Activated CD4-positive, alpha-beta memory T cell treated with anti-CD3 and anti-CD28 coated beads for 36 hours (primary cell): ENCODE measurements around the gene IFNA2. TPM values are rescaled to one million over a fixed set of nuclear protein-coding genes. Genes with fewer than 3 reads are reported as not detected.
"Not testable (repeated sequence)": the region's sequence is repeated elsewhere in the genome, so short reads cannot be mapped to it uniquely, and the experiment has no call there.

Source experiments
- CTCF ChIA-PET: fragments of 350-600 bp; sonication (Branson Sonifier 250); formaldehyde crosslinking; loops from one replicate; lab custom pipeline; 2021; ENCODE audit warnings: antibody characterized with exemption, inconsistent platforms; lab: Charles Lee
- POLR2A ChIA-PET: fragments of 350-600 bp; sonication (Branson Sonifier 250); formaldehyde crosslinking; loops from one replicate; lab custom pipeline; 2021; ENCODE audit warnings: antibody characterized with exemption; lab: Charles Lee
- DNase-seq: peaks from one replicate; pipeline ENCODE4 v3.0.0-alpha.2; 2020
- H3K27ac Mint-ChIP-seq: one replicate; pipeline ENCODE4 v1.8.0; 2021; ENCODE audit warnings: mixed read lengths
- H3K27me3 Mint-ChIP-seq: one replicate; pipeline ENCODE4 v1.8.0; 2021; ENCODE audit warnings: mixed read lengths
- H3K36me3 Mint-ChIP-seq: one replicate; pipeline ENCODE4 v1.8.0; 2021; ENCODE audit warnings: mixed read lengths
- H3K4me1 Mint-ChIP-seq: one replicate; pipeline ENCODE4 v1.8.0; 2021; ENCODE audit warnings: low read depth, mixed read lengths
- H3K4me3 Mint-ChIP-seq: one replicate; pipeline ENCODE4 v1.8.0; 2021; ENCODE audit warnings: mild to moderate bottlenecking, mixed read lengths
- H3K9me3 Mint-ChIP-seq: one replicate; pipeline ENCODE4 v1.8.0; 2021; ENCODE audit warnings: mixed read lengths
- intact Hi-C: fragments of 100-400 bp; cut with micrococcal nuclease; formaldehyde crosslinking; loops from one replicate; pipeline ENCODE4 v1.15.1; 2023
- total RNA-seq, 2 experiments: library from RNA; stranded (reverse); gene quantifications; one replicate each; pipeline ENCODE4 v1.2.3, GENCODE V29; 2021

The IFNA2 gene
- total RNA-seq, 2 experiments from 2014 or later = not detected

DNA sequence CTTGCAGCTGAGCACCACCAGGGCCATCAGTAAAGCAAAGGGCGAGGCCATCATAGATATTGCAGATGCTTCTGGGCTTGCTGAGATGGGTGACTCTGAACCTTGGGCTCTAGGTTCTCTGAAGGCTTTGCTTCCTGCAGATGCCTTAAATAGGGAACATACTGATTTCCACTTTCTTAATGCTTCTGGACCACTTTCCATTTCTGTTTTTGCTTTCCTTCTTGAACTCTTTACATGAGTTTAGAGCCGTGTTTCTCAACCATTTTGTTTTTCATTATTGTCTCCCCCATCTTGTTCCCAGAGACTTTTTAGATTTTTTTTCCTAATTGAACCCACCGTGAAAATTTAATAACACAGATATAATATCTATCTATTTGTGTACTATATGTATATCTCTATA is 17.2 kb downstream of the IFNA2 start, which contains the start of gene IFNA13:
Gene IFNA13 (minus strand): TSS at position 101 of the 400 bp plus-strand sequence. CDS start 47 bp downstream, at position 54.
- Mint-ChIP-seq H3K4me3 (no peak within 1 kb of the TSS), H3K27ac (no peak within 1 kb of the TSS), H3K4me1 (no peaks in the 10 kb centered on the region), H3K9me3 (no peaks in the 10 kb centered on the region), H3K27me3 (peaks cover 28% of the 10 kb centered on the region), H3K36me3 (no peaks in the 10 kb centered on the region)
- ChIA-PET POLR2A (no interaction called here), CTCF (no interaction called here)
- intact Hi-C loops = no loop called here
- no peak for DNase-seq

DNA sequence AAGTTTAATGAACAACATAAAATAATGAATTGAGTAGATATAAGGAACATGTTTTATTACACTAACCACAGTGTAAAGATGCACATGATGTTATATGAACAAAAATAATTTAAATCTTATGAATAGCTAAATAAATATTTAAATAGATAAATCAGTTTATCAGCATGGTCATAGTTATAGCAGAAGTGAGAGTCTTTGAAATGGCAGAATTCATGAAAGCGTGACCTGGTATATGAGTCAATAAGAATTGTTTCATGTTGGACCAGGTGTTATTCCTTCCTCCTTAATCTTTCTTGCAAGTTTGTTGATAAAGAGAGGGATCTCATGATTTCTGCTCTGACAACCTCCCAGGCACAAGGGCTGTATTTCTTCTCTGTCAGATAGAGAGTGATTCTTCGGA is 18.0 kb downstream of the IFNA2 start:
- intact Hi-C loops, H3K9me3 Mint-ChIP-seq, H3K4me3 Mint-ChIP-seq, H3K4me1 Mint-ChIP-seq, POLR2A ChIA-PET, DNase-seq, H3K36me3 Mint-ChIP-seq, CTCF ChIA-PET, H3K27ac Mint-ChIP-seq: not testable (repeated sequence)
- peaks cover 30% of the 10 kb centered on the region for H3K27me3 Mint-ChIP-seq

DNA sequence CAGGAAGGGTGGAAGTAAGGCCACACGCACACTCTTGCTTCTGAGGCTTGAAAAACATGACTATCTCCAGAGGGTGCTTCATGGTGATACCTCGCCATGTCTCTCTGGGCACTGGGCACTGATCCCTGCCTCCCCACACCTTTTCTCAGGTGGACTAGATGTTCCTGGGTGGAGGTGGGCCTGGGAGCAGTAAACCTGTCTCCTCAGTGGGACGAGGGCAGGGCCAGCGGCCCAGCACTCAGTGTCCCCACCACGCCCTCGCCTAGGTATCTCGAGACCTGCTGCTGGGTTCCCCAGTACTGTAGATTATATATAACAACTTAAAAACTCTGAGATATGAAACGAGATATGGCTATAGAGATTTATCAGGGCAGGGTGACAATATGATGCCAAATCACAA is 22.9 kb downstream of the IFNA2 start:
- Mint-ChIP-seq H3K4me1 (peaks cover 13% of the 10 kb centered on the region), H3K27me3 (peaks cover 43% of the 10 kb centered on the region), H3K9me3 (no peaks in the 10 kb centered on the region), H3K36me3 (no peaks in the 10 kb centered on the region), H3K4me3 (no peak overlapping the region), H3K27ac (no peak overlapping the region)
- ChIA-PET CTCF (interaction anchor here (1.3 kb wide), 1 partner anchor 34 kb away, joined by 3 read pairs; no protein-coding TSS in a partner anchor), POLR2A (interaction anchor here (1.5 kb wide), 1 partner anchor 28 kb away, joined by 3 read pairs; no protein-coding TSS in a partner anchor)
- DNase-seq = no peak
- intact Hi-C loops = no loop called here

DNA sequence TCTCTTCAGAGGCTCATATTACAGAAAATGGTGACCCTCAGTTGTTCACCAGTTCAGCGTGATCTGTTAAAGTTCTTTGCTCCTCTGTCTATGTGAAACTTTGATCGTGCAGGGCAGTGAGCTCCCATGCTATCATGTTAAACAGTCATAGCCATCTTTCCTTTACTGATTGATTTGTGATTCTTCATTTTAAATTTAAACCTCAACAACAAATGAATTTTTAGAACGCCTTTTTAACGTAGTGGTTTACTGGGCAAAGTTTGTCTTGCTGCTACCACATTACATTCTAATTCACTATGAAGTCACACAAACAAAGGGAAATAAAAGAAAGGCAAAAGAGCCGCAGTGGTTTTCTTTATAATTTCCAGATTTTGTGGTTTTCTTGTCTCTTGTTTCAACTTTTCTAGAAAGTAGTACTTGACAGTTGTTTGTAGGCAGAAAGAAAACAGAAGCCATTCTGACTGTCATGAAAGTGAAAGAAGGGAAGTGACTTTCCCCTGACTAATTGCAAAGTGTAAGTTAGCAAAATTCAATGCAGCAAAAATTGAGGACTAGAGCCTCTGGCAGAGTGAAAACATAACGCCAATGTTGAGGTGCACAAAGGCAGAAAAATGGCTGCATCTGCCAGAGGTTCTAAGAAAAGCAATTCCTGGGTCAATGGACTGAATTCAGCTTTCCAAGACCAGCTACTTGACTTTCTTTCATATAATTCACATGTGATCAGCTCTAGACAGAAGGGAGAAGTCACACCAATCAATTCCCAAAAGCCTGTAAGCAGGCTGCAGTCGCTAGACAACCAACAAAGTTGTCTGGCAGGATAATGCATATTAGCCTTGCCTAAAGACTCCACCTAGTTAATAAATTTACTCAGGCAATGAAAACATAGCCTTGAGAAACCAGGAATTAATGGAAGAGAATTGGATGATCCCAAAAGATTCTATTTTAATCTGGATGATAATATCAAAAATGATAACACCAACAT is 27.4 kb downstream of the IFNA2 start:
- ChIA-PET POLR2A (no interaction called here), CTCF (interaction anchor here (0.6 to 3.1 kb wide), 6 partner anchors 20 to 76 kb away, joined by 3 to 9 read pairs (median 4); no protein-coding TSS in a partner anchor)
- Mint-ChIP-seq H3K27ac (no peak overlapping the region), H3K4me3 (peak overlapping the region; percentile 3), H3K4me1 (peaks cover 20% of the 10 kb centered on the region), H3K27me3 (peaks cover 38% of the 10 kb centered on the region), H3K36me3 (peaks cover 11% of the 10 kb centered on the region), H3K9me3 (peaks cover 8% of the 10 kb centered on the region)
- intact Hi-C loops = loop anchor here (1.0 to 10.0 kb wide), 7 partner anchors 22 to 723 kb away; partner anchors contain the start of gene KLHL9
- DNase-seq = peak; percentile 30

DNA sequence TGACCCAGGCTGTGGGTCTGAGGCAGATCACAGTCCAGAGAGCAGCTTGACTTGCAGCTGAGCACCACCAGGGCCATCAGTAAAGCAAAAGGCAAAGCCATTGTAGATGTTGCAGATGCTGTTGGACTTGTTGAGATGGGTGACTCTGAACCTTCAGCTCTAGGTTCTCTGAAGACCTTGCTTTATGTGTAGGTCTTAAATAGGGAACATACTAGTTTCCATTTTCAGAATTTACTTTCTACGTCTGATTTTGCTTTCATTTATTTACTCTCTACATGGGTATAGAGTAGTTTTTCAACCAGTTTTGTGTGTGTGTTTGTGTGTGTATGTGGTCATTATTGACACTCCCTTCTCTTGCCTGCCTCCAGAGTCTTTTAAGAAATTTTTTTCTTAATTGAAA is 34.4 kb downstream of the IFNA2 start, which contains the start of gene IFNA6:
Gene IFNA6 (minus strand): TSS at position 101 of the 400 bp plus-strand sequence. CDS start 0 bp downstream, at position 101.
- peaks cover 8% of the 10 kb centered on the region for H3K9me3 Mint-ChIP-seq
- peaks cover 44% of the 10 kb centered on the region for H3K27me3 Mint-ChIP-seq
- H3K27ac Mint-ChIP-seq = no peak within 1 kb of the TSS
- DNase-seq = no peak
- H3K4me1 Mint-ChIP-seq = no peaks in the 10 kb centered on the region
- ChIA-PET POLR2A (no interaction called here), CTCF (interaction anchor here (1.4 kb wide), 1 partner anchor 45 kb away, joined by 3 read pairs; no protein-coding TSS in a partner anchor)
- H3K36me3 Mint-ChIP-seq = peaks cover 11% of the 10 kb centered on the region
- H3K4me3 Mint-ChIP-seq = no peak within 1 kb of the TSS
- intact Hi-C loops = loop anchor here (10.0 kb wide), 1 partner anchor 224 kb away; no protein-coding TSS in a partner anchor

DNA sequence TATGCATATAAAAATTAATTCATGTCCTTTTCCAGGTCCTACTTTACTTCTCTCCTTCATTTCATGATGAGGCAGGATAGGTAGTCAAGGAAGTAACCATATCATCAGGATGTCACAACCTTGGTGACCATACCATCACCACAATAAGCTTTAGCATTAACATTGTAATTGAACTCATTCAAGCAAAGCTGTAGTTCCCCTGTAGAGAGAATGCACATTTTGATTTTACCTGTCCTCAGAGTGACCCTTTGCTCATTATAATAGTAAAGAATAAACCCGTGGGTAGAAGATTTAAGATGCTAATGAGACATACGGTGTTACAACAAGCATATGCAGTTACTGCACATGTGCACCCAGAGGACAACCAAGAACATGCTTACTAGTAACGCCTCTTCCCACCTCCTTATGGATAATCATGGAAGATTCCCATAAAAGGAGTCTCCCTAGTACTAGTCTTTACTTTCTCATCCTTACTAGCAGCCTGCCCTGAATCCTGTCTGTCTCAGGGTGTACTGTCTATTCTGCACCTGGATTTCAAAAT is 36.7 kb downstream of the IFNA2 start:
- H3K27me3 Mint-ChIP-seq = peaks cover 37% of the 10 kb centered on the region

DNA sequence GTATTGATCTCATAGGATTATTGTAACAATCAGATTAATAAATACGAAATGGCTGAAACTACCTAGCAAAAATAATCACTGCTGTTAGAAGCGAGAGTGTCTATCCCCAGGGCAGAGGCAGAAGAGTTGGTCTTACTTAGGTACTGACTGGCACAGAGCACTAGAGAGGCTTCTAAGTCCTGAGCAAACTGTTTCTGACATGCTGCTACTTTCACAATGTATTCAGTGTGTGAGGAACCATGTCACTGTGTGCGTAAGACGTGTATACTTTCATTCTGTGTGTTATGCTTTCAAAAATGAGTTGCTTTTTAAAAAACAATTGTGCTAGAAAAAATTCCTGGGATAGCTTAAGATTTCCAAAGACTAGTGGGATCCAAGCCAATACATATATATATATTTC is 44.5 kb downstream of the IFNA2 start:
- no peak overlapping the region for H3K4me3 Mint-ChIP-seq
- no peak for DNase-seq
- peaks cover 26% of the 10 kb centered on the region for H3K27me3 Mint-ChIP-seq
- ChIA-PET POLR2A (no interaction called here), CTCF (interaction anchor here (0.6 to 0.8 kb wide), 3 partner anchors 11 to 668 kb away, joined by 3 to 4 read pairs (median 3); no protein-coding TSS in a partner anchor)
- no peak overlapping the region for H3K27ac Mint-ChIP-seq
- H3K4me1 Mint-ChIP-seq = peaks cover 10% of the 10 kb centered on the region
- no peaks in the 10 kb centered on the region for H3K36me3 Mint-ChIP-seq
- intact Hi-C loops = no loop called here
- H3K9me3 Mint-ChIP-seq = peaks cover 2% of the 10 kb centered on the region

More for the DNA sequence above, 36.7 kb downstream of the IFNA2 start:
- ChIA-PET POLR2A (no interaction called here), CTCF (interaction anchor here (1.1 kb wide), 1 partner anchor 48 kb away, joined by 3 read pairs; no protein-coding TSS in a partner anchor)
- Mint-ChIP-seq H3K9me3 (peaks cover 2% of the 10 kb centered on the region), H3K4me1 (no peaks in the 10 kb centered on the region), H3K27ac (no peak overlapping the region), H3K36me3 (no peaks in the 10 kb centered on the region), H3K4me3 (no peak overlapping the region)
- intact Hi-C loops = no loop called here
- no peak for DNase-seq

DNA sequence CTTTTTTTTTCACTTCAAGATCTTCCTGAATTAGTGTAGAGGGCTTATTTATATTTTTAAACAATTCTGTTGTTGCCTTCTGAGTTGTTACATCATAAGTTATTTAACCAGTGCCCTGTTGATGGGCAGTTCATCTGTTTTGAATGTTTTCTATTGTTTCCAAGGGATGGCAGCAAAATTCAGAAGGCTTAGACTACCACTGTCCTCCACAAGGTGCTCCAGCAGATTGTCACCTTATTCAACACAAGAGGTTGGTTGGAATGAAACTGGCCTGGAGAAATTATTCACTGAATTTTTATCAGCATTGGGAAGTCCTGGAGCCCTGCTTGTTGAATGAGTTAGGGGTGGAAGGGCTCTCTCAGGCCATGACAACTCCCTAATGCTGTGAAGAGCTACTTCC is 48.7 kb downstream of the IFNA2 start:
- intact Hi-C loops = loop anchor here (10.0 kb wide), 4 partner anchors 302 to 1342 kb away; partner anchors contain the start of gene HACD4

DNA sequence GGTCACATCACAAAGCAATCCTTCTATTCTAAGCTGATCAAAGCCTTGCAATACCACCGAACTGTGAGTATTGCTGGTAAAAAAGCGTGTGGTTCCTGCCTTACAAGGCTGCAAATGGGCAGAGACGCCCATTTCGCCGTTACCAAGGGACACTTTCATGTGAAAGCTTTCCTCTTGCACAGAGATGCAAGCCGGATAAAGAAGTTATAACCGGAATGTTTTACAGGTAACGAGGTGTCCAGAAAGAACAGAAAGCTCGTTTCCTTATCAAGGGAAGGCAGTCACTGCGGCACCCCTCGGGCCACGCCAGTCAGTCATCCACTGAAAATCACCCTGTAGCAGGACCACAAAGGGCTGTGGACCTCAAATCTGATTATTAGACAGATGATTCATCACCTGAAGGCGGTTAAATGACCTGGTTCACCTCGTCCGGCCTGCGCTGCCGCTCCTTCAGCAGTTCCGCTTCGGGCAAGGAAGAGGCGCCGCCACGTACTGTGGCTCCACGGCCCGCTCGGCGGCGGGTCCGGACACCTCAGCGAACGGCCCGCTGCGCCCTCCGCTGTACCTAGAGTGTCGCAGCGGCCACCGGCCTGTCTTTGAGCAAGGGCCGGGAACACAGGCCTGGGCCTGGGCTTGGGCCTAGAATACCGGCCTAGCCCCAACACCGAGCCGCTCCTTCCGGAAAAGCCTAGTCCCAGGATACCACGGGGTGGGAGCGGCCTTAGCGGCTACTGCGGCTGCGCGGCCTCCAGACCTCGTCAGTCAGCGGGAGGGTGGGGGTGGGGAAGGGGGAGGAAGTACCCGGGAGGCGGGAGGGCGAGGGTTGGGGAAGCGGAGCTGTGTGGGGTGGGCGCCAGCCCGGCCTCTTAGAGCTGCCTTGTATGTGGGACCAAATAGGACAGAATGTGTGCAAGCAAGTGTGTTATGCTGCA is 50.2 kb downstream of the IFNA2 start, which contains the start of gene KLHL9:
Gene KLHL9 (minus strand): TSS at position 704 of the 932 bp plus-strand sequence. CDS start 545 bp downstream, at position 159.
- no peaks in the 10 kb centered on the region for H3K9me3 Mint-ChIP-seq
- no peaks in the 10 kb centered on the region for H3K27me3 Mint-ChIP-seq
- H3K27ac Mint-ChIP-seq = peak within 1 kb of the TSS; percentile 87
- intact Hi-C loops = loop anchor here (1.0 to 10.0 kb wide), 7 partner anchors 22 to 1340 kb away; partner anchors contain the start of genes HACD4 and MTAP
- DNase-seq = peak; percentile 92
- ChIA-PET CTCF (interaction anchor here (0.6 to 3.2 kb wide), 14 partner anchors 9 to 784 kb away, joined by 3 to 40 read pairs (median 4); no protein-coding TSS in a partner anchor), POLR2A (interaction anchor here (0.6 to 1.1 kb wide), 4 partner anchors 11 to 353 kb away, joined by 3 to 5 read pairs (median 3); no protein-coding TSS in a partner anchor)
- H3K4me3 Mint-ChIP-seq = peak within 1 kb of the TSS; percentile 86
- peaks cover 50% of the 10 kb centered on the region for H3K4me1 Mint-ChIP-seq
- H3K36me3 Mint-ChIP-seq = peaks cover 26% of the 10 kb centered on the region

More for the DNA sequence above, 48.7 kb downstream of the IFNA2 start:
- Mint-ChIP-seq H3K27ac (peak overlapping the region; percentile 87), H3K9me3 (no peaks in the 10 kb centered on the region), H3K27me3 (peaks cover 2% of the 10 kb centered on the region), H3K4me3 (no peak overlapping the region), H3K4me1 (peaks cover 36% of the 10 kb centered on the region), H3K36me3 (peaks cover 19% of the 10 kb centered on the region)
- no peak for DNase-seq
- ChIA-PET POLR2A (no interaction called here), CTCF (interaction anchor here (1.3 to 2.3 kb wide), 4 partner anchors 18 to 62 kb away, joined by 3 to 10 read pairs (median 5); no protein-coding TSS in a partner anchor)
